ENCODE results near the gene MAFF.

DNA sequence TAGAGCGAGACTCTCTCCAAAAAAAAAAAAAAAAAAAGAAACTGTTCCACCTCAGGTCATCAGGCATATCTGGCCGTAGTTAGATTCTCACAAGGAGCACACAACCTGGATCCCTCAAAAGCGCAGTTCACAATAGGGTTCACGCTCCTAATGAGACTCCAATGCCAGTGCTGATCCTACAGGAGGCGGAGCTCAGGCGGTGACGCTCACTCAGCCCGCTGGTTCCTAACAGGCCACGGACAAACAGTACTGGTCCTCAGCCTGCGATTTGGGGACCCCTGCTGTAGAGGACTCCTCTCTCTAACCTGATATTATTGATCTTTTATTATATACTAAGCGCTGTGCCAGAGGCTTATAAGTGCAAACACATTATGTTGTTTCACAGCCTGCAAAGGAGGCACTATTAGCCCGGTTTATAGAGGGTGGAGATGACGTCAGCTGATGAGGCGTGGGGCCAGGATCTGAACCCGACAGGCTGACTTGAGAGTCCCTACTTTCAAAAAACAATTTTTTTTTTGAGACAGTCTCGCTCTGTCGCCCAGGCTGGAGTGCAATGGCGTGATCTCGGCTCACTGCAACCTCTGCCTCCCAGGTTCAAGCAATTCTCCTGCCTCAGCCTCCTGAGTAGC is 4.9 kb upstream of the MAFF start:
- TF ChIP-seq, protein P1, sequence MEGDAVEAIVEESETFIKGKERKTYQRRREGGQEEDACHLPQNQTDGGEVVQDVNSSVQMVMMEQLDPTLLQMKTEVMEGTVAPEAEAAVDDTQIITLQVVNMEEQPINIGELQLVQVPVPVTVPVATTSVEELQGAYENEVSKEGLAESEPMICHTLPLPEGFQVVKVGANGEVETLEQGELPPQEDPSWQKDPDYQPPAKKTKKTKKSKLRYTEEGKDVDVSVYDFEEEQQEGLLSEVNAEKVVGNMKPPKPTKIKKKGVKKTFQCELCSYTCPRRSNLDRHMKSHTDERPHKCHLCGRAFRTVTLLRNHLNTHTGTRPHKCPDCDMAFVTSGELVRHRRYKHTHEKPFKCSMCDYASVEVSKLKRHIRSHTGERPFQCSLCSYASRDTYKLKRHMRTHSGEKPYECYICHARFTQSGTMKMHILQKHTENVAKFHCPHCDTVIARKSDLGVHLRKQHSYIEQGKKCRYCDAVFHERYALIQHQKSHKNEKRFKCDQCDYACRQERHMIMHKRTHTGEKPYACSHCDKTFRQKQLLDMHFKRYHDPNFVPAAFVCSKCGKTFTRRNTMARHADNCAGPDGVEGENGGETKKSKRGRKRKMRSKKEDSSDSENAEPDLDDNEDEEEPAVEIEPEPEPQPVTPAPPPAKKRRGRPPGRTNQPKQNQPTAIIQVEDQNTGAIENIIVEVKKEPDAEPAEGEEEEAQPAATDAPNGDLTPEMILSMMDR (IDR thresholded peaks at IDR 0.05): no peak
- TF ChIP-seq POLR2A (IDR thresholded peaks at IDR 0.05): no peak
